Fibroblast of mammary gland (primary cell): ENCODE data around the gene HIBCH.

ENCODE experiments used
- DNase-seq: peaks from one replicate; pipeline ENCODE4 v3.0.0-alpha.2; 2010; ENCODE audit warnings: low read depth
- H3K4me3 ChIP-seq: 2 replicates; pipeline ENCODE4 v1.5.1; 2011; ENCODE audit warnings: low read depth, mild to moderate bottlenecking, low read length, moderate library complexity; ENCODE audit not compliant: control insufficient read depth
- TF ChIP-seq, protein P1 (sequence below): conservative IDR thresholded peaks from 2 replicates; pipeline ENCODE4 v1.5.1; 2011; ENCODE audit warnings: low read depth, low read length, inconsistent platforms; ENCODE audit not compliant: control insufficient read depth, insufficient read depth

HIBCH gene

DNA sequence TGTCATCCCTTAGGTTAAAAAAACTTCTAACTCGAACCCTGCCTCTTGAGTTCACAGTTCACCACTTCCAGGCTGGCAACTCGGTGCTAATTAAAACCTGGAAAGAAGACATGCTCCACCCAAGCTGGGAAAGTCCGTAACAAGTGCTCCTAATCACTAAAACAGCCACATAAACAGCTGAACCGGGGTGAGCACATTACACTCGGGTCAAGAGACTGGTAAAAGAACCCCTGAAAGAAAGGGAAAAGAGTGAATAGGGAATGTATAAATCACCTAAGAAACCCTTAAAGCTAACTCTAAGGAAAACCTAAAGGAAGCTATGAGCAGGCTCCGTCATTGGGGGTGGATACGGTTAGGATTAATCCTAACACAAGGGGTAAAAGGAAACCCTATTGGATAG lies 102.0 kb downstream of the HIBCH start:
- no peak overlapping the region for H3K4me3 ChIP-seq
- no peak for DNase-seq
- TF ChIP-seq, protein P1, sequence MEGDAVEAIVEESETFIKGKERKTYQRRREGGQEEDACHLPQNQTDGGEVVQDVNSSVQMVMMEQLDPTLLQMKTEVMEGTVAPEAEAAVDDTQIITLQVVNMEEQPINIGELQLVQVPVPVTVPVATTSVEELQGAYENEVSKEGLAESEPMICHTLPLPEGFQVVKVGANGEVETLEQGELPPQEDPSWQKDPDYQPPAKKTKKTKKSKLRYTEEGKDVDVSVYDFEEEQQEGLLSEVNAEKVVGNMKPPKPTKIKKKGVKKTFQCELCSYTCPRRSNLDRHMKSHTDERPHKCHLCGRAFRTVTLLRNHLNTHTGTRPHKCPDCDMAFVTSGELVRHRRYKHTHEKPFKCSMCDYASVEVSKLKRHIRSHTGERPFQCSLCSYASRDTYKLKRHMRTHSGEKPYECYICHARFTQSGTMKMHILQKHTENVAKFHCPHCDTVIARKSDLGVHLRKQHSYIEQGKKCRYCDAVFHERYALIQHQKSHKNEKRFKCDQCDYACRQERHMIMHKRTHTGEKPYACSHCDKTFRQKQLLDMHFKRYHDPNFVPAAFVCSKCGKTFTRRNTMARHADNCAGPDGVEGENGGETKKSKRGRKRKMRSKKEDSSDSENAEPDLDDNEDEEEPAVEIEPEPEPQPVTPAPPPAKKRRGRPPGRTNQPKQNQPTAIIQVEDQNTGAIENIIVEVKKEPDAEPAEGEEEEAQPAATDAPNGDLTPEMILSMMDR = no peak

DNA sequence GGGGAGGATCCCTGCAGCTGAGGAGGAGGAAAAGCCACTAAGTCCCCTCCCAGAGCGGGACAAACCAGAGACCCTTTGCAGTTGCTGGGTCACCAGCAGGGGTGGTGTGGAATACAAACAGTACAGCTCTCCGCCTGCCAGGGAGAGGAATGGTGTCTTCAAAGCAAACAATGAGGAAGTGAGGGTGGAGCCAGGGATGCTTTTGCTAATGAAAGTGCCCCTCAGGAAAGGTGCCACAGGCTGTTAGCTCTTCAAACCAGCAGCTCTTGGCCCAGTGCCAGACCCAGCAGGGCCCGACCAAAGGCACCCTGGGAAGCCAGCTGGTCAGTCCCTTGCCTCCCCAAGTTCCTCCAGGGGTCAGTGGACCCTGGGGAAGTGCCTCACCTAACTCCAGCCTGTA lies 102.8 kb downstream of the HIBCH start:
- DNase-seq = no peak
- H3K4me3 ChIP-seq = no peak overlapping the region
- TF ChIP-seq, protein P1 = no peak

DNA sequence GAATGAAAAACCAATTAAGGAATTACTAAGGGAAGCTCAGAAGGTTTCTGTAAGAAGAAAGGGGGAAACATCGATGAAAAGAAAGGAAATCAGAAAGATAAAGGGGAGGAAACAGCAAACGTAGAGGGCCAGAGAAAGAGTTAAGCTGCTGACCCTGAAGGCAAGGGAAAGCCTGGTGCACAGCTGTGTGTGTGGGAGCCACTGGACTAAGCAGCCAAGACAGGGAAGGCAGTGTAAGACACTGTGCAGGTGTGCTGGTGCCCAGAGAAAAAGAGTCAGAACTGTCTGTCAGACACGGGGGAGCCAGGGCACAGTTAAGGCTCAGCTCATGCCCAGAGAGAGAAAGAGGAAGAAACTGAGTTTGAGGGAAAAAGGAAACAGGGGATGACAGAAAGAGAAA lies 104.0 kb downstream of the HIBCH start:
- TF ChIP-seq, protein P1 = no peak
- peak; percentile 22 for DNase-seq
- no peak overlapping the region for H3K4me3 ChIP-seq

DNA sequence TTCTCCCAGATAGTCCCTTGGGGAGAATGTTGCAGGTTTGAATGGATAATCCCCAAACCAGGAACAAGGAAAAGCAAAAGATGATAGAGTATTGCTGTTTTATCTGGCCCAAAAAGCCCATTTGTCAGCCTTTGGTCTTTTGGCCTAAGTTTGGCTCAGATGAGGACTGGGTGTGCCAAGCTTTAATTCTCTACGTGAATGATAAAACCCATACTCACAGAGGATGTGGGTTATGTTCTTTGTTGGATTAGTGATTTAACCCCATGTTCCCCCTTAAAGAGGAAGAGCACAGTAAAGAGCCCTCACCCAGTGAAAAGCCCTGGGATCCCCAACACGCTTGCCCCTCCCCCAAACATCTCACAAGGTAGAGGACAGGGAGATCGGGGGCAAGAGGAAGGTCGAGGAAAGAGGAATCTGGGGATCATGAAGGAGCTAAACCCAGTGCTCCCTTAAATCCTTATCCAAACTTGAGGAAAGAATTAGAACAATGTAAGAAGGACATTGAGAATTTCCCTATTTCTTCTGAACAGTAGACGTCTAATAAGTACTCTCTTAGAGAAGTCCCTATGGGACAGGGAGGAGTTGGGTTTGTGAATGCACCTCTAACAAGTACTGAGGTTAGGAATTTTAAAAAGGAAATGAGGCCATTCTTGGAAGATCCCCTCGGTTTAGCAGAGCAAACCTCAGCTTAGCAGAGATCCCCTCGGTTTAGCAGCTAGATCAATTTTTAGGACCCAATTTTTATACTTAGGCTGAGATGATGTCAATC lies 105.0 kb downstream of the HIBCH start:
- H3K4me3 ChIP-seq = no peak overlapping the region
- TF ChIP-seq, protein P1 = no peak
- peak; percentile 83 for DNase-seq

DNA sequence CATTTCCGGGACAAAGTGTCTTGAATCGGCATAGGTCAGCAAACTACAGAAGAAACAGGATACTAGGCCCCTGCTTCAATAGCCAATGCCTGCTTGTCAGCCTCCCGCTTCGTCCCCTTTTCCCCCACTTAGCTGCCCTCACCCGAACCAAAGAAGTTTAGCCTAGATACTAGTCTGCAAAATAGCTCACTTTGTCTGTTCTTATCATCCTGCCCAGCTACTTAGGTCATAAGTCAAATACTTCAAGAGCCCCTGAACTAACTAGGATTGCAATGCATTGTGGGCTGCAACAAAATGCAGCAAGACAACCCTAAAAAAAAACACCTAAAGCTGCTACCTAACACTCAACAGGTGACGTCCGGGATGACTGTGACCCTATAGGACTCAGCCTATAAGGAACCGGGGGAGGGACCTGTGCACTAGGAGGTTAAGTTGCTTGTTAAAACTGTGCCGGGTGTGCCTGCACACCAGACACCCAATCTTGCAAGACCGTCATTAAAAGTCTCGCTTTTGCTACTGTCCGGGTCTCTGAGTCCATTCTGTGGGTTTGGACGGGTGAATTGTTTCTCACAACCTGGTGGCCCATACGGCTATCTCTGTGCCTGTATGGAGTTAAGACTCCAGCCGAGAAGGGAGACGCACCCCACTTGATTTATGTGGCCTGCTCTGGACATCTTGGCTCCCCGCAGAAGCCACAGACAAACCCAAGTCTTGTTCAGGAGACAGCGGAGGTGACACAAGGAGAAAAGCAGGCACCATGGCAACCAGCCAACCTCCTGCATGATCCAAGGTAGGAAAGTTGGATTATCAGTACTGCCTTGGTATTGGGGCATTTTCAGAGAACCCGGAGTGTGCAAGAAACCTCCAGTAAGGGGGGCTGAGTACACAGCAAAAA lies 105.9 kb downstream of the HIBCH start:
- peak; percentile 44 for DNase-seq
- no peak overlapping the region for H3K4me3 ChIP-seq
- TF ChIP-seq, protein P1 = no peak

DNA sequence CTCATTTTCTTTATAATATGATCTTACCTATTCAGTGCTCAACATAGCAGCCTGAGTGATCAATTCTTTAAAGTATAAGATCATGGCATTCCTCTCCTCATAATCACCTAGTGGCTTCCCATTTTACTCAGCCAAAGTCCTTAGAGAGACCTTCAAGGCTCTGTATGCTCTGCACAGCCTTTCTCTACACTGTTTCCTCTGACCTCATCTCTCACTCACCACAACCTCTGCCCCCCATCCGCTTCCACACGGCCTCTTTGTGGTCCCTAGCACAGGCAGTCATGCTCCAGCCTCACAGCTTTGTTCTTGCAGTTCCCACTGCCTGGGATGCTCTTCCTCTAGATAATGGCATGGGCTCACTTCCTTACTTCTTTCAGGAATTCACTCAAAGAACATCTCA lies 109.2 kb downstream of the HIBCH start:
- TF ChIP-seq, protein P1 = no peak
- DNase-seq = peak; percentile 82
- H3K4me3 ChIP-seq = no peak overlapping the region
